ENCODE measurements around the gene CYP2C18.
"Not testable (repeated sequence)": the region's sequence is repeated elsewhere in the genome, so short reads cannot be mapped to it uniquely, and the experiment has no call there.

Gene CYP2C18

GRCh38 chr10:94683214-94684054 lies at the start of gene CYP2C18:
TSS of gene CYP2C18 (plus strand) at chr10:94683729. CDS start at chr10:94683820, 91 bp downstream.
- no peak for DNase-seq

GRCh38 chr10:94638097-94638496 lies 45.4 kb upstream of the CYP2C18 start:
- not testable (repeated sequence) for DNase-seq

GRCh38 chr10:94639902-94640301 lies 43.6 kb upstream of the CYP2C18 start:
- no peak for DNase-seq

GRCh38 chr10:94640562-94640961 lies 43.0 kb upstream of the CYP2C18 start:
- DNase-seq: no peak

- no peak for DNase-seq
These were observed 42.0 kb upstream of the CYP2C18 start for GRCh38 chr10:94641480-94641879.

GRCh38 chr10:94644352-94644751 lies 39.2 kb upstream of the CYP2C18 start:
- no peak for DNase-seq

GRCh38 chr10:94645285-94645684 lies 38.2 kb upstream of the CYP2C18 start:
- DNase-seq: no peak

GRCh38 chr10:94655201-94655600 lies 28.3 kb upstream of the CYP2C18 start:
- not testable (repeated sequence) for DNase-seq

- DNase-seq: not testable (repeated sequence)
These were observed 20.5 kb upstream of the CYP2C18 start for GRCh38 chr10:94663061-94663460.

- DNase-seq: no peak
These were observed 17.0 kb upstream of the CYP2C18 start for GRCh38 chr10:94666391-94667102.

GRCh38 chr10:94673614-94674321 lies 9.8 kb upstream of the CYP2C18 start:
- no peak for DNase-seq

- DNase-seq: no peak
These were observed 7.0 kb upstream of the CYP2C18 start for GRCh38 chr10:94676496-94676895.

- no peak for DNase-seq
These were observed 5.8 kb upstream of the CYP2C18 start for GRCh38 chr10:94677691-94678090.

GRCh38 chr10:94678475-94678874 lies 5.1 kb upstream of the CYP2C18 start:
- no peak for DNase-seq

- DNase-seq: no peak
These were observed 3.0 kb upstream of the CYP2C18 start for GRCh38 chr10:94680544-94680943.

- not testable (repeated sequence) for DNase-seq
These were observed 893 bp upstream of the CYP2C18 start for GRCh38 chr10:94682636-94683035.

- no peak for DNase-seq
These were observed 4.2 kb downstream of the CYP2C18 start for GRCh38 chr10:94687625-94688248.

GRCh38 chr10:94706089-94706488 lies 22.6 kb downstream of the CYP2C18 start:
- DNase-seq: no peak

- DNase-seq: no peak
These were observed 27.0 kb downstream of the CYP2C18 start for GRCh38 chr10:94710578-94710977.

GRCh38 chr10:94725871-94726270 lies 42.3 kb downstream of the CYP2C18 start:
- DNase-seq: no peak

GRCh38 chr10:94735197-94735596 lies 51.7 kb downstream of the CYP2C18 start:
- no peak for DNase-seq

- DNase-seq: no peak
These were observed 55.1 kb downstream of the CYP2C18 start for GRCh38 chr10:94738588-94738987.

- no peak for DNase-seq
These were observed 63.6 kb downstream of the CYP2C18 start for GRCh38 chr10:94747137-94747536.
